Spleen (tissue), 11 donors: ENCODE measurements around the gene DAPK2. TPM values are rescaled to one million over a fixed set of nuclear protein-coding genes. Genes with fewer than 3 reads are reported as not detected.

Source experiments
- DNase-seq: peaks from one replicate; pipeline ENCODE4 v3.0.0-alpha.2; 2020
- H3K27ac ChIP-seq, 8 donors: fragments of 200-600 bp; sonication (generic) in 7 of 8; 1 replicate in 4 of 8; 2 replicates in 4 of 8; pipeline versions ENCODE4 v1.5.0 to v1.8.0; 2016 to 2021; ENCODE audit warnings: inconsistent platforms in 4 of 8, mild to moderate bottlenecking in 4 of 8, moderate library complexity in 1 of 8
- H3K27me3 ChIP-seq, 7 donors: fragments of 200-600 bp; sonication (generic) in 6 of 7; replicated peaks in 1 of 7; 1 replicate in 4 of 7; 2 replicates in 3 of 7; pipeline versions ENCODE4 v1.5.0 to v1.8.0; 2016 to 2021; ENCODE audit warnings: inconsistent platforms in 3 of 7, mild to moderate bottlenecking in 1 of 7
- H3K36me3 ChIP-seq, 6 donors: fragments of 200-600 bp; sonication (generic) in 5 of 6; 1 replicate in 4 of 6; 2 replicates in 2 of 6; pipeline versions ENCODE4 v1.5.0 to v1.8.0; 2016 to 2021; ENCODE audit warnings: inconsistent platforms in 2 of 6
- H3K4me1 ChIP-seq, 6 donors: fragments of 200-600 bp; sonication (generic) in 5 of 6; 1 replicate in 3 of 6; 2 replicates in 3 of 6; pipeline versions ENCODE4 v1.5.0 to v1.8.0; 2016 to 2021; ENCODE audit warnings: inconsistent platforms in 3 of 6
- H3K4me3 ChIP-seq, 8 donors: fragments of 200-600 bp; sonication (generic) in 7 of 8; 1 replicate in 4 of 8; 2 replicates in 4 of 8; pipeline versions ENCODE4 v1.5.0 to v1.8.0; 2016 to 2021; ENCODE audit warnings: inconsistent platforms in 4 of 8, mild to moderate bottlenecking in 4 of 8, moderate library complexity in 2 of 8
- H3K9me3 ChIP-seq, 8 donors: fragments of 200-600 bp; sonication (generic) in 7 of 8; 1 replicate in 4 of 8; 2 replicates in 4 of 8; pipeline versions ENCODE4 v1.5.0 to v1.8.0; 2016 to 2021; ENCODE audit warnings: inconsistent platforms in 4 of 8
- POLR2A ChIP-seq, 3 donors: fragments of 450-650 bp; IDR thresholded peaks; one replicate each; pipeline ENCODE4 v1.5.1; 2017; ENCODE audit warnings: antibody characterized with exemption in 3 of 3, mild to moderate bottlenecking in 1 of 3
- POLR2AphosphoS5 ChIP-seq, 3 donors: sonication (generic); formaldehyde crosslinking; IDR thresholded peaks; one replicate each; pipeline ENCODE4 v1.5.1; 2017; ENCODE audit warnings: antibody characterized with exemption in 3 of 3
- WGBS, 5 donors: extraction: QIAGEN DNeasy Blood & Tissue Kit in 3 of 5; methylation state at CpG; one replicate each; pipeline versions ENCODE4 v1.1.5 to v1.1.7; 2013 to 2018; 5-methylcytosine and 5-hydroxymethylcytosine counted together
- intact Hi-C: fragments of 100-400 bp; cut with DNase I; formaldehyde crosslinking; loops from one replicate; pipeline ENCODE4 v1.15.0; 2023; ENCODE audit warnings: low total_unique reads
- polyA plus RNA-seq, 3 donors: library from polyadenylated mRNA; stranded (reverse); fragments of 200-250 nt; gene quantifications; one replicate each; pipeline ENCODE4 v1.2.1, GENCODE V29; 2013
- total RNA-seq, 7 donors: library from RNA; depleted of rRNA in 3 of 7; stranded (reverse); fragments of >200 nt in 3 of 7; fragmentation: NEBNext Ultra II Directional in 4 of 7; extraction: Animal tissue kit (Norgen Biotek cat#: 25700) in 4 of 7; gene quantifications; one replicate each; pipeline versions ENCODE4 v1.1.0 to v1.2.1, GENCODE V29; 2016 to 2021
- TF ChIP-seq, protein P1 (sequence below), 11 experiments: fragments of 200-600 bp in 7 of 11; fragments of 450-650 bp in 4 of 11; sonication (generic) in 4 of 11; IDR thresholded peaks in 8 of 11; conservative IDR thresholded peaks in 3 of 11; 1 replicate in 7 of 11; 2 replicates in 4 of 11; pipeline versions ENCODE4 v1.4.0 to v1.8.0; 2016 to 2021; ENCODE audit warnings: antibody characterized with exemption in 11 of 11, inconsistent platforms in 4 of 11, mild to moderate bottlenecking in 1 of 11
- donor health status: healthy with polysubstance abuse.
- donor health status: DM: no; HTN: no; CAD: no; lungs with moderate emphysema.
- donor health status: DM: no; HTN: no; CAD: no.
- donor health status: Bipolar disorder and iron deficiency.
- donor health status: healthy.
- donor health status: DM: no; HTN: no; CAD: no.
- donor health status: DM: yes; HTN: yes; CAD: no.

DAPK2 gene
- total and polyA plus RNA-seq, 10 donors: 4.9 to 38.3 (median 15.5) TPM

DNA sequence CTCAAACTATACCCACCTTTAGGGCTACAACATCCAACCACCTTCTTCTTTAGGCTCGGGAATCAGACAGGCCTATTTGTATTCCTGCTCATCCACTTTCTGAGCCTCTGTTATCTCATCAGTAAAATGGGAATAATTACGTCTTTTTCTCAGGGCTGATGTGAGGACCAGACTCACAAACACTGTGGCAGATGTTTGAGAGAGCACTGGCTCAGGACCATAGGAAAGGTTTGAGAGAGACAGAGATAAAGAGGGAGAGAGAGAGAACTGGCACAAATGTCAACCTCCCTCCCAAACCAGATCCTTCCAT lies 4.8 kb upstream of the DAPK2 start:
- Histone ChIP-seq H3K9me3 (no peaks in the 10 kb centered on the region), H3K4me1 (peaks cover 9 to 49% (median 35%) of the 10 kb centered on the region in 6 donors), H3K4me3 (no peak overlapping the region), H3K27ac (no peak overlapping the region), H3K27me3 (no peaks in the 10 kb centered on the region), H3K36me3 (no peaks in the 10 kb centered on the region)
- no peak for DNase-seq
- WGBS, 5 donors: 91 to 98% (median 93%) methylated on average over 2 of the region's 2 CpGs
- intact Hi-C loops: no loop called here
- TF ChIP-seq, protein P1, sequence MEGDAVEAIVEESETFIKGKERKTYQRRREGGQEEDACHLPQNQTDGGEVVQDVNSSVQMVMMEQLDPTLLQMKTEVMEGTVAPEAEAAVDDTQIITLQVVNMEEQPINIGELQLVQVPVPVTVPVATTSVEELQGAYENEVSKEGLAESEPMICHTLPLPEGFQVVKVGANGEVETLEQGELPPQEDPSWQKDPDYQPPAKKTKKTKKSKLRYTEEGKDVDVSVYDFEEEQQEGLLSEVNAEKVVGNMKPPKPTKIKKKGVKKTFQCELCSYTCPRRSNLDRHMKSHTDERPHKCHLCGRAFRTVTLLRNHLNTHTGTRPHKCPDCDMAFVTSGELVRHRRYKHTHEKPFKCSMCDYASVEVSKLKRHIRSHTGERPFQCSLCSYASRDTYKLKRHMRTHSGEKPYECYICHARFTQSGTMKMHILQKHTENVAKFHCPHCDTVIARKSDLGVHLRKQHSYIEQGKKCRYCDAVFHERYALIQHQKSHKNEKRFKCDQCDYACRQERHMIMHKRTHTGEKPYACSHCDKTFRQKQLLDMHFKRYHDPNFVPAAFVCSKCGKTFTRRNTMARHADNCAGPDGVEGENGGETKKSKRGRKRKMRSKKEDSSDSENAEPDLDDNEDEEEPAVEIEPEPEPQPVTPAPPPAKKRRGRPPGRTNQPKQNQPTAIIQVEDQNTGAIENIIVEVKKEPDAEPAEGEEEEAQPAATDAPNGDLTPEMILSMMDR (IDR thresholded peaks at IDR 0.05 in 8 of 11, conservative IDR thresholded peaks at IDR 0.05 in 3 of 11): no peak
- TF ChIP-seq POLR2A (IDR thresholded peaks at IDR 0.05) (no peak), POLR2AphosphoS5 (IDR thresholded peaks at IDR 0.05) (no peak)

DNA sequence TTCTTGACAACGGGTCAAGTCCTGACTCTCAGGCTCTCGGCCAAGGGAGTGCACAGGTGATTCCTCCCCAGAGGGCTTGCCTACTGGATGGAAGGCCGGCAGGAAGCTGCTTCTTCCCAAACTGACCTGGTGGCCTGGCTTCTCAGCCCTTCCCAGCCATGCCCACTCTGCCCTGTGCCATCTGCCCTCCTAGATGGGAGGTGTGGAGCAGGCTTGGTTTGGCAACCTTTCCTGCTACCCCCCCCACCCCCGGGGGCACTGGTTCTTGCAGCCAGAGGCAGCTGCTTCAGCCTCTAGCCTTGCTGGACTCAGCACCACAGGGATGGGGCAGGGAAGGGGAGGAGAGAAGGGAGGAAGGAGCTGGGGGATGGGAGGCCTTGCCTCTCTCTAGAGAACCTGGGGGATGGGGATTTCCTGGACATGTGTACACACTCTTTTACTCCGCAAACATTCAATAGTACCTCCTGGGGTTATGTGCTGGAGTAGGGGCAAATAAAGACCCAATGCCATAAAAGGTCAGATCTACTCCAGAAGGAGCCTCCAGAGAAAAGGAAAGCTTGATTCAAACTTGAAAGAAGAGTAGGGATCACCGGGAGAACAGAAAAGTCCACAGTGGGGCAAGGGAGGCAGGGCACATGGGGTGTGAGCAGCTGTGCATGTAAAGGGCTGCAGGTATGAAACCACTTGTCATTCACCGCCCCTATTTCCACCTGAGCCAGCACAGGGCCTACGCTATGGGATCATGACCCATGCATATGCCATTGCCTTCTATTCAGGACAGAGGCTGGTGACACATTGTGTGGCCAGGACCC lies 4.2 kb upstream of the DAPK2 start:
- Histone ChIP-seq H3K36me3 (no peaks in the 10 kb centered on the region), H3K27me3 (no peaks in the 10 kb centered on the region), H3K9me3 (no peaks in the 10 kb centered on the region), H3K4me1 (peaks cover 9 to 55% (median 40%) of the 10 kb centered on the region in 6 donors), H3K4me3 (no peak overlapping the region), H3K27ac (peak overlapping the region in 2 of 8 donors; percentile 4 to 90)
- intact Hi-C loops: no loop called here
- WGBS, 5 donors: 60 to 70% (median 67%) methylated on average over 8 of the region's 8 CpGs
- TF ChIP-seq POLR2A (IDR thresholded peaks at IDR 0.05) (no peak), POLR2AphosphoS5 (IDR thresholded peaks at IDR 0.05) (no peak)
- TF ChIP-seq, protein P1 (IDR thresholded peaks at IDR 0.05 in 8 of 11, conservative IDR thresholded peaks at IDR 0.05 in 3 of 11): no peak
- DNase-seq: no peak

DNA sequence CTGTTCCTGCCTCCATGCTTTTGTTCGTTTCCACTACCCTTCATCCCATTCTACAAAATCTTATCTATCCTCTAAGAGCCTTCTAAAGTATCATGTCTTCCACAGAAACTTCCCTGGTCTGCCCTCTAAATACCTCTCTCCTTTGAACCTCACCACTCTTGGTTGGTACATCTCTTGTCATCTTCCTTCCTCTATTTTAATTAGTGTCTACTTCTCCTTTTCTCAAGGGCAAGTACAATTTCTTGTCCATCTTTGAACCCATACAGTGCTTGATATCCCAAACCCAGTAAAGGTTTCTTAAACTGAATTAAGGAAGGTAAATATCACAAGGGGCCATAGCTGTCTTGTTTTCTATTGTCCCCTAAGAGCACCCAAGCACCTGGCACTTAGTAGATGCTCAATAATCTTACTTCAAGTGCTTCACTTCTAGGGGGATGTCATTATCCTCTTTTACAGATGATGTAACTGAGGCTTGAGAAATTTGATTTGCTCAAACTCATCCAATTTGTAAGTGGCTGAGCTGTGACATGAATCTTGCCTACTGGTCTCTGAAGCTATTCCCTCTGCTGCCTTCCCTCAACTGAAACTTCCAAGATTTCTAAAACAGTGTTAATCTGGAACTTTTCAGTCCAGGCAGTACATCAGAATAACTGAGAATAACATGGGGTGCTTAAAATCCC lies 2.6 kb upstream of the DAPK2 start:
- Histone ChIP-seq H3K27me3 (no peaks in the 10 kb centered on the region), H3K9me3 (no peaks in the 10 kb centered on the region), H3K4me3 (peak overlapping the region in 1 of 8 donors; percentile 35), H3K36me3 (no peaks in the 10 kb centered on the region), H3K27ac (peak overlapping the region in 7 of 8 donors; percentile 25 to 90 (median 60)), H3K4me1 (peaks cover 24 to 70% (median 56%) of the 10 kb centered on the region in 6 donors)
- WGBS, 5 donors: 56 to 81% (median 66%) methylated on average over 1 of the region's 1 CpG
- intact Hi-C loops: loop anchor here (10.0 kb wide), 1 partner anchor 214 kb away; the partner anchor contains the start of gene HERC1
- no peak for DNase-seq
- TF ChIP-seq POLR2A (IDR thresholded peaks at IDR 0.05) (no peak), POLR2AphosphoS5 (IDR thresholded peaks at IDR 0.05) (no peak)
- TF ChIP-seq, protein P1 (IDR thresholded peaks at IDR 0.05 in 8 of 11, conservative IDR thresholded peaks at IDR 0.05 in 3 of 11): no peak
